ENCODE results near the gene FTCD.

DNA sequence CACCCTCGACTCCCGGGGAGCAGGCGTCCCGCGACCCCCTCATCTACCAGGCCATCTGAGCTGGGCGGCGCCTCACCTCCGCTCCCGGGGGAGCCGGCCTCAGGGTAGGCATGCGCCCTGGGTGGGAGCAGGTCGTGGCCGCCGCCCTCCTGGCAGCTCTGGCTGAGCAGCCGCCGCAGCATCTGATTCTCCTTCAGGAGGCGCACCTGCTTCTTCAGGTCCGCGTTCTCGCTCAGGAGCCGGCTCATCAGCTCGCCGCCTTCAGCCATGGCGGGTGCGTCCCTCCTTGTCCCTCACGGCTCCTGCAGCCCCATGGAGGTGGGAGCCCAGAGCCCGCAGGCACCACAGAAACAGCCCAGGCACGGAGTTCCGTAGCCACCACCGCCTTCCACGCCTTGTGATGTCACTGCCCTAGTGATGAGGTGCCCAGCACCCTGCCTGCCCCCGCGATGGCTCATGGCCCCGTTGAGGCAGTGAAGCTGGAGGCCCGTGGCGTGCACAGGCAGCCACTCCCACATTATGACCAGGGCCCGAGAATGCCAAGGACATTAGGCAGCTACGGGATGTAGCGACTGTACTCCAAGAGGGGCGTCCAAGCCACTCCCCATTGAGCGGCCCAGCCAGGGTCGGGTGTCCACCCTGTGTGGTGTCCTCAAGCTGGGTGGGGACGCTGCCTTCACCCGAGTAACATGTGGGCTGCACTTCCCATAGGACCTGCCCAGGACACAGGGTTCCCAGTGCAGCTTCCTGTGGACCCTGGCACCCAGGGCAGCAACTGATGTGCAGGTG lies 27.4 kb upstream of the FTCD start:
- TF ChIP-seq, protein P1, sequence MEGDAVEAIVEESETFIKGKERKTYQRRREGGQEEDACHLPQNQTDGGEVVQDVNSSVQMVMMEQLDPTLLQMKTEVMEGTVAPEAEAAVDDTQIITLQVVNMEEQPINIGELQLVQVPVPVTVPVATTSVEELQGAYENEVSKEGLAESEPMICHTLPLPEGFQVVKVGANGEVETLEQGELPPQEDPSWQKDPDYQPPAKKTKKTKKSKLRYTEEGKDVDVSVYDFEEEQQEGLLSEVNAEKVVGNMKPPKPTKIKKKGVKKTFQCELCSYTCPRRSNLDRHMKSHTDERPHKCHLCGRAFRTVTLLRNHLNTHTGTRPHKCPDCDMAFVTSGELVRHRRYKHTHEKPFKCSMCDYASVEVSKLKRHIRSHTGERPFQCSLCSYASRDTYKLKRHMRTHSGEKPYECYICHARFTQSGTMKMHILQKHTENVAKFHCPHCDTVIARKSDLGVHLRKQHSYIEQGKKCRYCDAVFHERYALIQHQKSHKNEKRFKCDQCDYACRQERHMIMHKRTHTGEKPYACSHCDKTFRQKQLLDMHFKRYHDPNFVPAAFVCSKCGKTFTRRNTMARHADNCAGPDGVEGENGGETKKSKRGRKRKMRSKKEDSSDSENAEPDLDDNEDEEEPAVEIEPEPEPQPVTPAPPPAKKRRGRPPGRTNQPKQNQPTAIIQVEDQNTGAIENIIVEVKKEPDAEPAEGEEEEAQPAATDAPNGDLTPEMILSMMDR (conservative IDR thresholded peaks at IDR 0.05; ENCODE audit: low read length), result no peak
- TF ChIP-seq EZH2phosphoT487 (IDR thresholded peaks at IDR 0.05; ENCODE audit: borderline replicate concordance, low read depth, low read length), result no peak
